HG02623 (cell line): ENCODE data around the gene SMAD3.

Source experiments
- ATAC-seq: cut with Tn5 transposase; IDR thresholded peaks from one replicate; pipeline ENCODE4 v1.9.1; 2021; ENCODE audit warnings: moderate library complexity; ENCODE audit not compliant: unreplicated experiment

SMAD3 gene

DNA sequence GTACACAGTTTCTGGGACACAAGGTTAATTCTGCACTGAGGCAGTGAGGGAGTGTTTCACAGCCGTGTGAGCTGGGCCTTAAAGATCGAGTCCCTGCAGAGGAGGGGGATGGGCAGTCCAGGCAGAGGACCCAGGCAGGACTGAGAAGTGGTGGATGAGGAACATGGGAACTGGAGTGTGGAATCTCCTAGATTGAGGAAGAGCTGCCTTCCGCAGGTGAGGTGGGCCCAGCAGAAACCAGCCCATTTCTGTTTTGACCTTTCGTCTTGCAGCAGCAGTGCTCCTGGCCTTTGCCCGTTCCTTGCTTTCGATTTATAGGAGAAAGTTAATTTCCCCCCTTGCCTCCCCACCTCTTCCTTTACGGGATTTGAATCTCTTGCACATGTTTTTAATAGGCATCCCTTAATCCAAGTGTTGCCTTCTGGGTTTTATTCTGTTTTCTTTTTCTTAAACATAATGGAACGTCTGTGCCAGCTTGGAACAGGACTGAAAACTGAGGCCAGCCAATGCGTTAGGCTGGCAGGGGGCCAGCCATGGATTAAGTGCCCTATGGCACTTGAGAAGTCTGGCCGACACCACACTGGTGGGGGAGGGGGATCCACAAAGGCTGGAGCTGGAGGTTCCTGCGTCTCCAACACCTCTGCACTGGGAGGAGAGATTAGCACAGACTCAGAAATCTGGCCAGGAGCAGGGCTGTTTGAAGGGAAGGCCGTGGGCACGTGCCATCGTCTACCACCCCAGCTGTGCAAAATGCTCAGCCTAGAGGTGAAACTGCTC, 111.0 kb downstream of the SMAD3 start:
- no peak for ATAC-seq

DNA sequence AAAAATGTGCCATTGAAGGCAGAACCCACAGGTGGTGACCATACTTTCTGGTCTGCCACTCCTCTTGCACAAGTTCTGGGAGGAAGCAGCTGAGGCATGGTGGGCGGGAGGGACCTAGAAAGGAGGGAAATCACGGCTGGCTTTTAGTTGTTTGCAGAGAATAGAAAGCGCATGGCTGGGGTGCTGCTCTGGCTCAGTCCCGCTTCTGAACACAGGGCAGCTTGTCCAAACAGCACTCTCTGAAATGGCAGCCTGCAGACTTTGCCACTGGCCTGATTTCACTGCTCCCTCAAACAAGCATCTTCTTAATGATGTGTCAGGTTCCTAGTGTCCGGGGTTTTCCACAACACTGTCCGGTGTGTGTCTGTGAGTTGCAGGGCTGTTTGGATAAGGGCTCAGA, 112.3 kb downstream of the SMAD3 start:
- ATAC-seq: no peak

DNA sequence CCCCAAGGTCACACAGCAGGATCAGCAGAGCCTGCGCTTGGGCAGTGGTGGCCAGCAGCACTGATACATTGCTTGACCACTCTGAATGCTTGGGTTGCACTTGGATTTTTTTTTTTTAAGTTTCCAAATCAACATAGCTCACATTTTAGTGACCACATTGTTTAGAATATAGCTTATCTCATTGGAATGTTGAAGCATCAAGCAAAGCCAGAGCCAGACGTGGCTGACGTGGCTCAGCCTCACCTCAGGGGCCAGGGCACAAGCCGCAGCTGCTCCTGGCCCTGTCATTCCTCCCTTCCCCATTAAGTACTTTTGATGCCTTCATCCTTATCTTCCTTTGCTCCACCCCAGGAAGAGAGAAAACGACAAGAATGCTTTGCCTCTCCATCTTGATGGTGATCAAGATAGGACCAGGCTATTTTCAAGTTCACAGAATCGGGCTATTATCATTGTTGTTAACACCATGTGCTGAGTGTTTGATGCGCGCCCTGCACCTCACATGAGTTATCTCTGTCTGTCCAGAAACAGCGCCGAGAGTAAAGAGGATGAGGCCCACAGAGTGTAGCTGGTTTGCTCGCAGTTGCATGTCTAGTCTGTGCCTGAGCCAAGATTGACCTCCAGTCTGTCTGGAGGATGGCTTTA, 113.3 kb downstream of the SMAD3 start:
- ATAC-seq: no peak

DNA sequence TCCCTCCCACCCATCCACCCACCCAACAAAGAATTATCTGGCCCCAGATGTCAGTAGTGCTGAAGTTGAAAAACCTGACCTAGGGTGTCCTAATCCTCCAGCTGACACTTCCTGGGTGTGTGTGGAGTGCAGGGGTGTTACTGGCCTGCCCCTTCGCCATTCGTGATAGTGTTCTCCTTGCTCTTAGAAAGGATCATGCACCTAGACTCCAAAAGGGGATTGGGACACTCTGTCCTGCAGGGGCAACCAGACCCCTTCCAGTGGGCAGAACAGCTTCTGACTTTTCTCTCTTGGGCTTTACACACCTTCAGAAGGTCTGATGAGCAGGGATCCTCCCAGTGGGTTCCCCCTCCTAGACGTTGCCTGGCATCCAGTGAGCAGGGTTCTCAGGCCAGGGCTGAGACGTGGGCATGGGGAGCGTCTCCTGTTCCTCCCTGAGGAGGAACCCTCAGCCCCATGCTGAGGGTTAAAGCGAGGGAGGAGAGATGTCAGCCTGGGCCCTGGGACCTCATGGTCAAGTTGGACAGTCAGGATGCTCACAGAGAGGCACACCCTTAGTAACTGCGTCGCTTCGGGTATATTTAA, 114.1 kb downstream of the SMAD3 start:
- no peak for ATAC-seq

DNA sequence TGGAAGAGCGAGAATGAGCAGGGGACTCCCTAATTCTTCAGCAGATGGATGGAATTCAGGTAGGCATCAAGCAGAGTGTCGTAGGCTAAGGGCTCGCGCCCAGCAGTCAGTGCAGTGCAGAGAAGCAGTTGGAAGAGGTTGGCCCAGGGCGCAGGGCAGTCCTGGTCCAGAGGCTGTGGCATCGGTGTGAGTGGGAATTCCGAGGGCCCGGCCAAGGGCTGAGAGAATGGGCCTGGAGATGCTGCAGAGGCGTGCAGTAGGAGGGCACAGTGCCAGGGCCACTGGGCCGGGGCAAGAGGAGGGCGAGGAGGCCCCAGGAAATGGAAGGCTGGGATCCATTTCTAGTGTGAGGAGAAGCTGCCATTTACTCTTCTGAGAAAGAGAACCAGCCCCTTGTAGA, 114.6 kb downstream of the SMAD3 start:
- ATAC-seq: no peak

DNA sequence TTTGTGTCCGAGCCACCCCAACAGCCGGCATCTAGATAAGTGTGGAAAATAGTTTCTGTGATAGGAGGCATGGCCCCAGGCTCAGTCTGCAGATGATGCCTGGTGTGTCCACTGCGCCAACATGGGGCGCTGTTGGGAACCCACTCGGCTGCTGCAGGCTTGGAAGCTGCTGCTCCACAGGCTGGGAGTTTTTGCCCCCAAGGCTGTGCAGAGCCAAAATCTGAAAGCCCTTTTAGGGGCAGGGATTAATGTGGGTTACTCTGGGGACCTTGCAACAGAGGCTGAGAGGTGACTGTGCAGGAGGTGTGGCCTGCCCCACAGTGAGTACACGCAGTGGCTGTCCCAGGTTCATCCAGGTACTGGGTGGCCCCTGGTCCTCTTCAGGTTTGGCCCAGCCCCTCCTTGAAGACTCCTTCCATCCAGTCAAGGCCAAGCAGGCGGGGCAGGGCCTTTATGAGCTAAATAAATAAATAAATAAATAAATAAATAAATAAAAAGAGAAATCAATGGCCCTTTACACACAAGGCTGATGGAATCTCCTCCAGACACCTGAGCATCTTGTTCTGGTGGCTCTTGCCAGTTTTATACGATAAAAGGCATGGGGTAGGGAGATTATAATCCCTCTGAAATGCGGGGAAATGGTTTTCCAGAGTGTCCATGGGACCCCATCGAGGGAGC, 115.3 kb downstream of the SMAD3 start:
- no peak for ATAC-seq

DNA sequence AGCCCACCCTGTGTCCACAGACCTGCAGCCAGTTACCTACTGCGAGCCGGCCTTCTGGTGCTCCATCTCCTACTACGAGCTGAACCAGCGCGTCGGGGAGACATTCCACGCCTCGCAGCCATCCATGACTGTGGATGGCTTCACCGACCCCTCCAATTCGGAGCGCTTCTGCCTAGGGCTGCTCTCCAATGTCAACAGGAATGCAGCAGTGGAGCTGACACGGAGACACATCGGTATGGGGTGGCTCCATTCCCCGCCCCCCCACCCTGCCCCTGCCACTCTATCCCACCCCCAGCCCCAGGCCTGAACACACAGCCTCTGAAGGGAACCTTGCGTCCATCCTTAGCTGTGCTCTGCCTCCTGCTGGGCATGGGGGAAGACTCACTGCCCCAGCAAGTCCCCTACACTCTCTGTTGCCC, 115.8 kb downstream of the SMAD3 start:
- no peak for ATAC-seq

DNA sequence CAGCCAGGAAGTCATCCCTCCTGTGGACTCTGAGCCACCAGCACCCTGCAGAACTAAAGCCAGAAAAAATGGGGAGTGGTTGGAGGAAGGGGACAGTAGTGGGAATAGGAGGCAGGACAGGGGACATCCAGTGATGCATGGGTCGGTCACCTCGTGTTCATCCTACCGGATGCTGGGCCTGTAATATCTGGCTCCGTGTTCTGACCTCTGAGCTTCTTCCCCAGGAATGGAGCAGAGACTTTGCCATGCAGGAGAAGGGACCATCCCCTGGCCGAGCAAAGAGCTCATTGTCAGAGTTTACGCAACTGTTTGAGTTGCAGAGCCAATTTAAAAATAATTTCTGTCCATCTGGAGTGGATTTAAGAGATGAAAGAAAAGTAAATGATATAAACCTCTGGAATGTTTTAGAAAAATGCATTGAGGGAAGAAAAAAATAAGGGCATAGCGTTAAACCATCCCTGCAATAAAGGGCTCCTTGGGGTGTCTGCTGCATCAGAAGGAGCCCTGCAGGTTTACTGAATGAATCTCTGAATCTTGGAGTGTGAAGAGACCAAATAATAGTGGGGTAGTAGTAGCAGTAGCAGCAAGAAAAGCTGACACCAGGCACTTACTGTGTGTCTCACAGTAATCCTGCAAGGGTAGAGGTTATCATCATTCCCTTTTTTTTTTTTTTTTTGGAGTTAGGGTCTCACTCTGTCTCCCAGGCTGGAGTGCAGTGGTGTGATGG, 118.2 kb downstream of the SMAD3 start:
- no peak for ATAC-seq

DNA sequence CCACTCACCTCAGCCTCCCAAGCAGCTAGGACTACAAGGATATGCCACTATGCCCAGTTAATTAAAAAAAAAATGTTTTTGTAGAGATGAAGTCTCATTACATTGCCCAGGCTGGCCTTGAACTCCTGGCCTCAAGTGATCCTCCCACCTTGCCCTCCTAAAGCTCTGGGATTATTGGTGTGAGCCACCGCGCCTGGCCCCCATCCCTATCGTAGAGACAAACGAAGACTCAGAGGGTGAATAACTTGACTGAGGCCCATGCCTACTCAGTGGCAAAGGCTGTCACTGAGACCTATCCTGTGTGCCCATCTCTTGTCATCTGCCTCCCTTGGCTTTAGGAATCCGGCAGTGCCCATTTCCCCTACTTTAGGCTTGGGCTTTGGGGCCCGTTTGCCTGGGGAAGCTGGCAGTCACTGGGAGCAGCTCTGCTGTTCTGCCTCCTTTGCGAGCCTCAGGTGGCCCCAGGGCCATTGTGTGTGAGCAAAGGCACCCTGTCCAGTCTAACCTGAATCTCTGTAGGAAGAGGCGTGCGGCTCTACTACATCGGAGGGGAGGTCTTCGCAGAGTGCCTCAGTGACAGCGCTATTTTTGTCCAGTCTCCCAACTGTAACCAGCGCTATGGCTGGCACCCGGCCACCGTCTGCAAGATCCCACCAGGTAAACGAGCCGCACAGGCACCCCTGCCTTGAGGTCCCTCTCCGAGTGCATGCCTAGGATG, 119.0 kb downstream of the SMAD3 start:
- ATAC-seq: no peak

DNA sequence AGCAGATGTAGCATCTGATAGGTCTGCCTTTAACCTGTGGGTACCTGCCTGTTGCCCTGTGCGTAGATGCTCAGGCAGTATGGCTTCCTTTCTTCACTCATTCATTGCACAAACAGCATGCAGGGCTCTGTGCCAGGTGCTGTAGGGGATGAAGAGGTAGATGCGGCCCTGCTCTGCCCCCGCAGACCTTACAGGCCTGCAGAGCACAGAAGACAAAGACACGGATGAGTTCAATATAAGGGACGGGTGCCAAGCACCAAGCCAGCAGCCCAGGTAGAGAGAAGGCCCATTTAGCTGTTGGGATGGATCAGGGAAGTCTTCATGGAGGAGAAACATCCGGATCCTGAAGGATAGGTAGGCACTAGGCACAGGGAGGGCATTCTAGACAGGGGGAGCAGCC, 119.6 kb downstream of the SMAD3 start:
- ATAC-seq: no peak

DNA sequence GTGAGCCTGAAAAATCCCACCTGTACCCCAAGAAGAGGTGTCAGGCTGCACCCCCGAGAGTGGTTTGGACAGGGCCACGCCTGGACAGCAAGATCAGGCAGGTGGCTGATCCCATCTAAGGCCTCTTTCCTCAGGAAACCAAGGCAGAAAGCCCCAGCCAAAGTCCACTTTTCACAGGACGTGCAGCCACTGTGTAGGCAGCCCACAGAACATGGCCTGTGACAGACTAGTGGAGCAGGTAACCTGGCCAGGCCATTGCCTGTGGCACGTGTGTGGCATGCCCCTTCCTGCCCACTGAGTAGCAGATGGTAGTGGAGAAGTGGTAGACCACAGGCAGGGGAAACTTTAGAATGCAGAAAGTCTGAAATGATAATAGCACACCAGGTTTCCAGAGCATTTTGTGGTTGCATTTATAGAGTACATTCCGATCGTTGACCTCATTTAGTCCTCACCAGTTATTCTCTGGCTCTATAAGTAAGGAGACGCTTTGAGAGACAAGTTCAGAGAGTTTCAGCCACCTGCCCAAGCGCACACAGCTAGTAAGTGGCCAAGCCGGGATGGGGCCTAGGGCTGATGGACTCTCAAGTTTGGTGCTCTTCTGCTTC, 120.3 kb downstream of the SMAD3 start:
- ATAC-seq: no peak

DNA sequence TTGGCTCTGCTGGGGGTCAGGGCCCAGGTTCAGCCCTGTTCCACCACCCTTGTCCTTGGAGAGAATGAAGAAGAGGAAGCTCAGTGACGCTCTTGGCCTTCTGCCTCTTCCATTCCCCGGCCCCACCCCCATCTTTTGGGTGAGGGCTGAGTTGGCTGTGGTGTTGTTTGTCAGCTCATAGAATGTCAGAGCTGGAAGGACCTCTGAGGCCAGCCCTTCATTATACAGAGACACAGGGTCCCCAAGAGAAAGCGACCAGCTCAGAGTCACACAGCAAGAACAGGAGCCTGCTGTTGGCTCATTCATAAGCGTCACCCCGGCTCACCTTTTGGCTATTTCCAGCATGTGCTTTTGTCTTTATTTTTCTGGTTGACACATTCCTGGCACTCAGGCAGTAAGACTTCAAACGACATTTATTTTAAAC, 120.8 kb downstream of the SMAD3 start:
- ATAC-seq: no peak

DNA sequence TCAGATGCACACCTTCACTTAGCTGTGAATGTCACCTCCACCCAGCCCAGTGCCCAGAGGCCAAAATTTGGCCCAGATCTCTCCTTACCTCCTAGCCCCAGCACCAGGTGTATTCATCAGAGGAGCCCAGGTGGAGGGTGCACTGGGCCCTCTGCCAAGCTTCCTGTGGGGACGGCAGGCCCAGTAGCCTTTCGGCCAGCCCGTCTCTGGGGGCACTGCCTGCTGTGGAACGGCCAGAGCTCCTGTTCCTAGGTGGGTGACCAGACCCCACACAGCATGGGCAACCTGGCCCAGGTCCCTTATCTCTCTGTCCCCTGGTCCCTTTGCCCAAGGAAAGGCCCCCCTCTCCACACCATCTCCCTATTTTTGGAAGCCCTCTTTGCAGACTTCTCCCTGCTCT, 121.3 kb downstream of the SMAD3 start:
- no peak for ATAC-seq

DNA sequence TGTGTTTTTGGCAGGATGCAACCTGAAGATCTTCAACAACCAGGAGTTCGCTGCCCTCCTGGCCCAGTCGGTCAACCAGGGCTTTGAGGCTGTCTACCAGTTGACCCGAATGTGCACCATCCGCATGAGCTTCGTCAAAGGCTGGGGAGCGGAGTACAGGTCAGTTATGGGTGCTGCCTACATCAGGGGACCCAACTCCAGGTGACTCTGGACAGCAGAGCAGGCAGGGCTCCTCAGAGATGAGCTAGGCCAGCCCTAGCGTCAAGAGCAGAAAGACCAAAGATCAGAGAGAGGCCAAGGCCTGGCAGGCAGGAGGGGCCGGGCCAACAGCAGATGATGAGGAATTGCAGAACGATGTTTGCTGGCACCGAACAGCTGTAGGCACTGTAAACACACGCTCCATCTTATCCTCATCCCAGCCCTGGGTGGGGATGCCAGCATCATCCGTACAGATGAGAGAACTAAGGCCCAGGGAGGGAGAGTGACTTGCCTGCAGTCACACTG, 122.0 kb downstream of the SMAD3 start:
- no peak for ATAC-seq

DNA sequence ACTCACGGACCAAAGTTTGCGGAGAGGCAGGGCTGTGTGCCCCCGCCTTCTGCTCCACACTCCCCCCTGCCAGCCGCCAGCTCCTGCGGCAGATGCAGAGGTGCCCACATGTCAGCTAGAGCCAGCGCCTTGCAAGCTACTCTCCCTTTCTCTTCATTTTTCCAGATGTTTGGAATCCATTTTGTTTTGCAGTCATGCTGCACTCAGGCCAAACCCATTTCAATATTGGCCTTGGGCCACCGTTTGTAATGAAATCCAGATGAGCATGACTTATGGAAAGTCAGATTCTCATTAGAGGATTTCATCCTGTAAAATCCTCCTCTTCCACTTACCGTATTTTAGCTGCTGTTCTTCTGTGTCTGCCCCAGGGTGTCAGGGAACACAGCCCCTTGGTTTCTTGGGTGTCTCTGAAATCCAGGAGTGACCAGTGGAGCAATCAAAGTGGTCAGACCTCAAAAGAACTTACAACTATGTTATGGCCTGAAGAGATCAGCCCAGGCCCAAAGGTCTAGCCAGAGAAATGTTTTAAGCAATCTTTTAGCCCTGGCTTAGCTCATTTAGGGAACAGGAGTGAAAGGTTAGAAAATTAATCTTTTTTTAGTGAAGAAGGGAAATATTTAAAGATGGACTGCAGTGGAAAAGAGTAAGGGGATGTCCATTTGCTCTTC, 123.3 kb downstream of the SMAD3 start:
- no peak for ATAC-seq

DNA sequence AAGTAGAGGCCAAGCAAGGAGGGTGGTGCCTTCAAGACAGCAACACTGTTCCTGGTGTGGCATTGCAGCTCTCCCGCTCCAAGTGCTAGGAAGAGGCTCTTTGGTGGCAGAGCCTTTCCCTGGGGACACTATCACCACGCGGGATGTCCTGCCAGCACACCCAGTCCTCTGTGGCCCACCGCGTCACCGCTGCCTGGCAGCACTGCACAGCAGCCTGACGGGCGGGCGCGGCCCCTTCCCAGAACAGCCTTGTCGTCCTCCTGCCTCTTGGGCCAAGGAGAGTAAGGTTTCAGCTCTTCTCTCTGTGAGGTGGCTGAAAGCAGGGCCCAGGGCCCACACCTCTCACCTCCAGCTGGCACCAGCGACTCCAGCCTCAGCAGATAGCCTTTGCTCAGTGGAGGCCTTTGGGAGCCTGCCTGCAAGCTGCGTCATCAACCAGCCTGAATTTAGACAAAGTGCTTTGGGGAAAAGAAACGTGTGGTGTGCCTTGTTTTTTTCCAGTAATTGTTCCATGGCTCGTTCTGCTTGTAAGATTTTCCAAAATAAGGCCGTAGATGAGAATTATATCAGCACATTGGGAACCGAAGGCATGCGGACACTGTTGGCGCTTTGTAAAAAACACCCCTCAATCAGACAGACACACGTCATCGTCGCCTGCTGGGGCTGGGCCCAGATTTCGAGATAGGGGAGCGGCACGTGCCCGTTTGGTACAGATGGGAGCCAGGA, 124.1 kb downstream of the SMAD3 start:
- ATAC-seq: no peak

DNA sequence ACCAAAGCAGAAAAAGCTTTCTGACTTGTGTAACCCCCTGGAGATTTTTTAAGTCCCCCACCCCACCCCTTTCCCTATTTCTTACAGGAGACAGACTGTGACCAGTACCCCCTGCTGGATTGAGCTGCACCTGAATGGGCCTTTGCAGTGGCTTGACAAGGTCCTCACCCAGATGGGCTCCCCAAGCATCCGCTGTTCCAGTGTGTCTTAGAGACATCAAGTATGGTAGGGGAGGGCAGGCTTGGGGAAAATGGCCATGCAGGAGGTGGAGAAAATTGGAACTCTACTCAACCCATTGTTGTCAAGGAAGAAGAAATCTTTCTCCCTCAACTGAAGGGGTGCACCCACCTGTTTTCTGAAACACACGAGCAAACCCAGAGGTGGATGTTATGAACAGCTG, 124.9 kb downstream of the SMAD3 start:
- no peak for ATAC-seq

DNA sequence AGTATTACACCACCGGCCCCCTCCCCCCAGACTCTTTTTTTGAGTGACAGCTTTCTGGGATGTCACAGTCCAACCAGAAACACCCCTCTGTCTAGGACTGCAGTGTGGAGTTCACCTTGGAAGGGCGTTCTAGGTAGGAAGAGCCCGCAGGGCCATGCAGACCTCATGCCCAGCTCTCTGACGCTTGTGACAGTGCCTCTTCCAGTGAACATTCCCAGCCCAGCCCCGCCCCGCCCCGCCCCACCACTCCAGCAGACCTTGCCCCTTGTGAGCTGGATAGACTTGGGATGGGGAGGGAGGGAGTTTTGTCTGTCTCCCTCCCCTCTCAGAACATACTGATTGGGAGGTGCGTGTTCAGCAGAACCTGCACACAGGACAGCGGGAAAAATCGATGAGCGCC, 125.4 kb downstream of the SMAD3 start:
- no peak for ATAC-seq
